ENCODE measurements around the gene FANCL.
"Not testable (repeated sequence)": the region's sequence is repeated elsewhere in the genome, so short reads cannot be mapped to it uniquely, and the experiment has no call there.

FANCL gene

GRCh38 chr2:58186501-58186900 is 54.6 kb downstream of the FANCL start:
- TF ChIP-seq POLR2A (IDR thresholded peaks at IDR 0.05; ENCODE audit: low read length) (no peak), GATA1 (IDR thresholded peaks at IDR 0.05; ENCODE audit: low read depth, low read length) (no peak)
- DNase-seq: no peak

GRCh38 chr2:58182527-58182926 is 58.6 kb downstream of the FANCL start:
- no peak for TF ChIP-seq GATA1 (IDR thresholded peaks at IDR 0.05; ENCODE audit: low read depth, low read length)
- no peak for TF ChIP-seq POLR2A (IDR thresholded peaks at IDR 0.05; ENCODE audit: low read length)
- no peak for DNase-seq

- no peak for DNase-seq
- TF ChIP-seq POLR2A (IDR thresholded peaks at IDR 0.05; ENCODE audit: low read length) (no peak), GATA1 (IDR thresholded peaks at IDR 0.05; ENCODE audit: low read depth, low read length) (no peak)
Measured at GRCh38 chr2:58180635-58181034, 60.5 kb downstream of the FANCL start.

GRCh38 chr2:58180175-58180574 is 61.0 kb downstream of the FANCL start:
- DNase-seq: not testable (repeated sequence)

GRCh38 chr2:58177187-58177586 is 63.9 kb downstream of the FANCL start:
- not testable (repeated sequence) for DNase-seq

GRCh38 chr2:58171831-58172230 is 69.3 kb downstream of the FANCL start:
- not testable (repeated sequence) for DNase-seq

GRCh38 chr2:58170334-58170933 is 70.7 kb downstream of the FANCL start:
- not testable (repeated sequence) for DNase-seq

GRCh38 chr2:58169845-58170244 is 71.3 kb downstream of the FANCL start:
- not testable (repeated sequence) for DNase-seq

- not testable (repeated sequence) for DNase-seq
Measured at GRCh38 chr2:58168130-58168529, 73.0 kb downstream of the FANCL start.

GRCh38 chr2:58163913-58164312 is 77.2 kb downstream of the FANCL start:
- TF ChIP-seq GATA1 (IDR thresholded peaks at IDR 0.05; ENCODE audit: low read depth, low read length) (no peak), POLR2A (IDR thresholded peaks at IDR 0.05; ENCODE audit: low read length) (no peak)
- no peak for DNase-seq

GRCh38 chr2:58158481-58158880 is 82.6 kb downstream of the FANCL start:
- no peak for DNase-seq
- TF ChIP-seq POLR2A (IDR thresholded peaks at IDR 0.05; ENCODE audit: low read length) (no peak), GATA1 (IDR thresholded peaks at IDR 0.05; ENCODE audit: low read depth, low read length) (no peak)

GRCh38 chr2:58157754-58158153 is 83.4 kb downstream of the FANCL start:
- TF ChIP-seq POLR2A (IDR thresholded peaks at IDR 0.05; ENCODE audit: low read length): no peak
- no peak for TF ChIP-seq GATA1 (IDR thresholded peaks at IDR 0.05; ENCODE audit: low read depth, low read length)
- DNase-seq: peak; percentile 7 to 44

- DNase-seq: no peak
- TF ChIP-seq POLR2A (IDR thresholded peaks at IDR 0.05; ENCODE audit: low read length): no peak
- no peak for TF ChIP-seq GATA1 (IDR thresholded peaks at IDR 0.05; ENCODE audit: low read depth, low read length)
Measured at GRCh38 chr2:58156780-58157179, 84.3 kb downstream of the FANCL start.

GRCh38 chr2:58155160-58155778 is 85.9 kb downstream of the FANCL start:
- no peak for TF ChIP-seq GATA1 (IDR thresholded peaks at IDR 0.05; ENCODE audit: low read depth, low read length)
- no peak for TF ChIP-seq POLR2A (IDR thresholded peaks at IDR 0.05; ENCODE audit: low read length)
- DNase-seq: no peak

- peak in 1 of 2 experiments; percentile 12 for DNase-seq
- TF ChIP-seq POLR2A (IDR thresholded peaks at IDR 0.05; ENCODE audit: low read length): no peak
- no peak for TF ChIP-seq GATA1 (IDR thresholded peaks at IDR 0.05; ENCODE audit: low read depth, low read length)
Measured at GRCh38 chr2:58146707-58147106, 94.4 kb downstream of the FANCL start.

- not testable (repeated sequence) for DNase-seq
Measured at GRCh38 chr2:58145769-58146168, 95.4 kb downstream of the FANCL start.
